Measurements from ENCODE around the gene TSSK2.

- TF ChIP-seq CTCF (IDR thresholded peaks at IDR 0.05) (no peak), POLR2A (IDR thresholded peaks at IDR 0.05) (no peak), POLR2AphosphoS5 (IDR thresholded peaks at IDR 0.05) (no peak)
Observed at GRCh38 chr22:19132693-19133400, 1.7 kb downstream of the TSSK2 start.

Measured in transverse colon (tissue), 4 donors.